Right ventricle myocardium superior (tissue), 1 donor: ENCODE measurements around the gene F13A1. TPM values are rescaled to one million over a fixed set of nuclear protein-coding genes. Genes with fewer than 3 reads are reported as not detected.

Experiments
- ATAC-seq: fragments of 200-7000 bp; cut with Tn5 transposase; one replicate; pipeline ENCODE4 v1.9.1; 2020; ENCODE audit warnings: mild to moderate bottlenecking; ENCODE audit not compliant: poor library complexity
- DNase-seq: peaks from one replicate; pipeline ENCODE4 v3.0.0-alpha.2; 2020
- intact Hi-C: fragments of 100-400 bp; cut with DNase I; formaldehyde crosslinking; loops from one replicate; pipeline ENCODE4 v1.11.2; 2022
- total RNA-seq: library from RNA; stranded (reverse); fragmentation: NEBNext Ultra II Directional; extraction: Animal tissue kit (Norgen Biotek cat#: 25700); gene quantifications from one replicate; pipeline ENCODE4 v1.2.1, GENCODE V29; 2021
- donor health status: DM: no; HTN: yes; CAD: no; lungs with severe emphysema.

Gene F13A1
- total RNA-seq, 1 donor from 2014 or later = 136 TPM

DNA sequence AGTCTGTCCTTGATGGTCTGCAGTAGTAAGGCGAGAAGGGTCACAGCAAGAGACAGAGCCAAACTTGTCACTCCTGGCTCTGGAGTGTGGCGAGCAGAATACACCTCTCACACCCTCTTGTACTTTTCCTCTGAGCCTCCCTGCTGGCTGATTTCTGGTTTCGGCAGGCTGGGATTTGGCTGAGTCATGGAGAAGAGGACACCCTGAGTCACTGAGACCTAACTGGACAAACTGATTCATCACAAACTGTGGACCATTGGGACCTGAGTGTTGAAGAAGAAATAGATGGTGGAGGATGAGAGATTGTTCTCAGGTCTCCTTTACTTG is 101.7 kb downstream of the F13A1 start:
- ATAC-seq (no peak), DNase-seq (no peak)
- intact Hi-C loops = no loop called here

DNA sequence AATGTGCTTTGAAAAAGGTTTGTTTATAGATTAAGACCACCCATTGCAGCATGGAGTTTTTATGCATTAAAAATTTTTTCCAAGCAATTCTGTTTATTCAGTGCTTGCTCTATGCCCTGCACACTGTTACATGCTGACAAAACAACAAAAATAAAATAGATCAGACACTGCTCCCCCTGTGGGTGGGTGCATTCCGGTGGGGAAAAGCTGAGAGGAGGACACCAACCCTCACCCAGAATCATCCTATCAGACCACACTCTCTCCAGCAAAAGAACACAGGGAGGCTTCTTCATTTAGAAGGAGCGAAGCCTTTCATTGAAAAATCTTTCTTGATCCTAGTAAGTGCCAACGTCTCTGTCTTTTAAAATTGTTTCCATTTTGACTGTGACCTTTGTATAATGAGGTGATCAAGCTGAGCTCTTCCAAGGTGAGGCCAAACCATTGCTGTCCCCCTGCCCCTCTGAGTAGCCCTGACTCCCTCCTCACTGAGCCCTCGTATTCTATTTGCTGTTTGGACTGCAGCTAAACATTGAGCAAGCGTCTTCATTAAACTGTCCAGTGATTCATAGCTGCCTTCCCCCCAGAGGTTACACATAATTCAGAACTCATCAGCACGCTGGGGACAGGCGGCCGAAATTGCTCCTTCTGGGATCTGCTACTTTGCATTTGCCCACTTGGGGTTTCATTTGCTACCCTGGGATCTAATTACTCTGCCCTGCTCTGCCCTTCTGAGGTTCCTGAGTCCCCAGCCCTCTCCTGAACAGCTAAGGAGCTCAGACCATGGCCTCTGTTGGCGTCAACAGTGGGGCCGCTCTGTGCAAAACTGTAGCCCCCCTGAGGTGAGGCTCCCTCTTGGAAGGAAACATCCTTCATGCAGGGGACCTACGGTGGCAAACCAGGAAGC is 102.4 kb downstream of the F13A1 start:
- intact Hi-C loops = no loop called here
- no peak for DNase-seq
- ATAC-seq = no peak

- intact Hi-C loops = no loop called here
- ATAC-seq = no peak
- no peak for DNase-seq
These were observed 109.5 kb downstream of the F13A1 start for GRCh38 chr6:6210994-6211393.

GRCh38 chr6:6202886-6203285 is 117.6 kb downstream of the F13A1 start:
- ATAC-seq (no peak), DNase-seq (no peak)
- intact Hi-C loops = no loop called here

- ATAC-seq = no peak
- no peak for DNase-seq
- intact Hi-C loops = no loop called here
These were observed 119.3 kb downstream of the F13A1 start for GRCh38 chr6:6201200-6201599.

DNA sequence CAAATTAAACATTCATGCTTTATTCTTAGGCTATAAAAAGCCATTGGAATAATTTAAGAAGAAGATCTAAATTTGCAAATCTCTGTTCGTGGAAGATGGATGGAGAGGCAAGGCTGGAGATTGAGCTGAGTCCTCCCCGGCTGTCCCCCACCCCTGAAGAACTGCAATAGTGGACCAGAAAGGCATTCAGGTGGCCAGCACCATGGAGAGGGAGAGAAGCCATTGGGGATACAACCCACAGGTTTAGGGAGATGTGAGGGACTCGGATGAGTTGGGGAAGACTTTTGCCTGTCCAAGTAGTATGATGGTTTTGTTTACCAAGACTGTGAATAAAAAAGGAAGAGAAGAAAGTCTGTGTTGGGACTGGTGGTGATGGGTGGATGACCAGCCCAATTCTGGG is 120.8 kb downstream of the F13A1 start:
- ATAC-seq = no peak
- intact Hi-C loops = no loop called here

GRCh38 chr6:6196762-6197161 is 123.7 kb downstream of the F13A1 start:
- DNase-seq (no peak), ATAC-seq (no peak)
- intact Hi-C loops = no loop called here

More for the DNA sequence above, 120.8 kb downstream of the F13A1 start:
- DNase-seq = no peak

GRCh38 chr6:6195080-6195479 is 125.4 kb downstream of the F13A1 start:
- ATAC-seq (no peak), DNase-seq (no peak)
- intact Hi-C loops = no loop called here

DNA sequence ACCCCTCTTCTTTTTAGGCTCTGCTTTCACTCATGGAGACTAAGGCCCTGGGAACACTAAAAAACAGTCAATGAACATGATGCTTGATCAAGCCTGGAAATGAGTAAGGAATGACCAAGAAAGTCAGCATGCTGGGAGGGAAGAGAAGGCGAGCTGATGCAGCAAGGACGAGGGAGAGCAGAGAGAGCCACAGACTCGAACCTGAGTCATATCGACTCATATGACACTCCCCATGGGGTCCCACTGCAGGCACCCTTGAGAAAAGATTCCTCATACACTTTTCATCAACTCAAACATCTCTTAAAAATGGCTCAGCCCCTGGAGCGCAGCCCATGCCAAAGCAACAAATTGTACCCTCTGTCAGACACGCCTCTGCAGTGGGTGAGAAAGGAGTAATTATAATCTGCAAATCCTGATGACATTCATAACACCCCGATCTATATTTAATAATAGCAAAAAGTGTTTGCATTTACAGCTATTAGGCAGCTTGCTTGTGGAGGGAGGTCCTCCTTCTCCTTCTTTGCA is 127.2 kb downstream of the F13A1 start:
- DNase-seq (no peak), ATAC-seq (no peak)
- intact Hi-C loops = no loop called here

DNA sequence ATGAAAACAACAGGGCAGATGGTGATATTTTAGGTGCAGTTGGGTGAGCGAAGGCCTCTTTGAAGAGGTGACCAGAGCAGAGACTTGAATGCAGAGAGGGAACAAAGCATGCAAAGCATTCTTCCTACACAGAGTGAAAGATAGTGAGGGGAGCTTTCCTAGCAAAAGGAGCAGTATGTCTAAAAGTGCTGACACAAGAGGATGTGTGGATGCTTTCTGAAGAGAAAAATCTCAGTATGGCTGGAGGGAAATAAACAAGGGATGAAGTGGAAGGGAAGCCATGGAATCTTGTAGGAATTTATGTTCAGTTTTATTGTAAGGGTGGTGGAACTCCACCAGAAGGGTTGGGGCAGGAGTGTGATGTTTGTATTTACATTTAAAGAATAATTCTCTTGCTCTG is 128.6 kb downstream of the F13A1 start:
- DNase-seq (no peak), ATAC-seq (no peak)
- intact Hi-C loops = no loop called here

DNA sequence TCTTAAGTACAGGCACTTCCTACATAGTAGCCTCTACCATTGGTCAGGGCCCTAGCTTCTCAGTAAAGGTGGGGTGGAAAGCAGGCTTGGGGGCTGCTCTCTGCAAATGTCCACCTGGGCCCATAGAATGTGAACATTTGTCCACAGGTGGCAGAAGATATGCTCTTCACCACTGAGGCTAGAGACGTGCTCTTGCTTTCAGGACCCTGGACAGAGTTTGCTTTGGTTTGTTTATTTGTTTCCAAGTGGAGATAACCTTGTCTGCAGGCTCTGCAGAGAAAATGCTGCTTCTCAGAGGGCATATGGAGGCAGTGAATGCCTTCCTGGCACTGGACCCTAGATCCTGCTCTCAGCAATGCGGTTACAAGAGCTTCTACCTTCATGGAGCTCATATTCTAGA is 129.0 kb downstream of the F13A1 start:
- intact Hi-C loops = no loop called here
- no peak for ATAC-seq
- DNase-seq = no peak

DNA sequence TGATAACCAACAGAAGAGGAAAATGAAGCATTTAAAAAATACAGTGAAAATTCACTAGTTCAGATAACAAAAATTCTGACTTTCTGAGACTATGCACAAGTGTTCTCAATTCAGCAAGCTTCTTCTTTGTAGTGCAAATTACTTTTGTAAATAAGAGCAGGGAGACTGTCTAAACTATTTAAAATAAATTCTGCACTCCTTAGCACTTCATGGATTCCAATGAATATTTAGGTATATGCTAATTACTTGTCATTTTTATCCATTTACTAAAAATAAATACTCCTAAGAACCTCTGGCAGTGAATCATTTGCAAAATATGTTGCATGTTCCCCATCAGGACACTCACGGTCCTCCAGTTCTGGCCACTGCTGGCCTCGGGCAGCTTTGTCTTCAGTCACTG is 139.8 kb downstream of the F13A1 start:
- intact Hi-C loops = no loop called here

DNA sequence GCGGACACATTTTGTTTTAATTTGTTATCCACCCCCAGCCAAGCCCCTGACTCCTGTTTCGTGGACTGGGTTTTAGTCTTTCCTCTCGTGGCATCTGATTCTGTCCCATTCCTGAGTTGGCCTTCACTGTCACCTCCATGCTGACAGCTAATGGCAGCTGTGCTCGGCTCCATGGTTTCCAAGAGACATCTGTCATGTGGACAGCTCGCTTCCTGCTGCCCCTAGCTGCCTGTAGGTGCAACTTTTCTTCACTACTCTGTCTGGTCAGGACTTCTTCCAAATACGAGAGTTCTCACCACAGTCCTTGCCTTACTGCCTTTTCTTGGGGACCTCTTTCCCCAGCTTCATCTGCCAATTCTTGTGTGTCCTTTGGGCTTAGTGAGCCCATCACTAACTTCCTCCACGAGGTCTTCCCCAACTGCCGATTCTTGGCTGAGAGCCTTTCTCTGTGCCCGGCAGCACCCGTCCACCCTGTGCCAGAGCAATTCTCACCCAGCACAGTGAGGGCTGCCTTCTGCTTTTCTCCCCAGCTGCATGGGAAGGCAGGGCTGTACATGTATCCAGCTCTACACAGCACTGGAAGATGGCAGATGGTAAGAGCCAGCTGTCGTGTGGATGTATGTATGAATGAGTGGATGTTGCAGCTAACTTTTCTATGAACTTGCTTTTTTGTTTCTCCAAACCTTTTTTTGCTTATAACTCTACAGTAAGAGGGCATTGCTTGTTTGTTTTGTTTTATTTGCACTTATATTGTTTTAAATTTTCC is 140.4 kb downstream of the F13A1 start:
- no peak for ATAC-seq
- intact Hi-C loops = no loop called here
- DNase-seq = no peak

More for the DNA sequence above, 139.8 kb downstream of the F13A1 start:
- DNase-seq (no peak), ATAC-seq (no peak)

- ATAC-seq = no peak
- no peak for DNase-seq
- intact Hi-C loops = no loop called here
These were observed 141.7 kb downstream of the F13A1 start for GRCh38 chr6:6178795-6179194.

DNA sequence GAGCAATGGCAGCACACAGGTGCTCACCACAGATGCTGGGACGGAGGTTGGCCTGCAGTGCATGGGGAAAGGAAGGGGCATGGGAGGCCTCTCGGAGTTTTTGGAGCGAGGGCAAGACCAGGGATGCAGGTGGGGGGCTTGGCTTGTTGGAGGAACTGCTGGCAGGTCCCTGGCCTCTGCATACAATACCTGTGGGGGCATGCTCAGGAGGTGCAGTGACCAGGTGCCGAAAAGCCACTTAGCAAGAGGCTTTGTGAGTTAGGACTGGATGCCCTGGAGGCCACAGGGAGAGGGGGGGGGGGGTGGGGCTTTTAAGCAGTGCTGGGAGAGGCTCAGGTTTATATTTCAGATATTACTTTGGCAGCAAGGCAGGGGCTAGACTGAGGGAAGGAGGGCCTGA is 142.7 kb downstream of the F13A1 start:
- intact Hi-C loops = no loop called here
- no peak for DNase-seq

GRCh38 chr6:6176586-6177228 is 143.8 kb downstream of the F13A1 start:
- ATAC-seq (no peak), DNase-seq (no peak)
- intact Hi-C loops = no loop called here

More for the DNA sequence above, 142.7 kb downstream of the F13A1 start:
- no peak for ATAC-seq

DNA sequence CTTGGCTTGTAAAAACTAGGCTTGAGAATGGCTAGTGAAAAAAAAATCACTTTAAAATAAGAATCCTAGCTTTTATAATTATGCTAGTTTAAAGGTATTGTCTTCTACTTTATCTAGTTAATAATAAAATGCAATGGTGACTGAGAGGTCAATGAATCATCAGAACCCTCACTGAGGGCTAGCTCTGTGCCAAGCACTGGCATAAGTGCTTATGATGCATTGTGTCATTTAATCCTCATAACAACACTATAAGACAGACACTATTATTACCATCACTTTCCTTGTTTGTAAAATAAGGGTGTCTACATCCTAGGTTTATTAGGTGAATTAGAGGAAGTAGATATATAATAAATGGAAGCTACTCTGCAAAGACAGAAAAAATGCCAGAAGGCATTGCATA is 144.3 kb downstream of the F13A1 start:
- intact Hi-C loops = no loop called here
- DNase-seq (no peak), ATAC-seq (no peak)

GRCh38 chr6:6169141-6169540 is 151.3 kb downstream of the F13A1 start:
- DNase-seq = no peak
- intact Hi-C loops = no loop called here

GRCh38 chr6:6166064-6166463 is 154.4 kb downstream of the F13A1 start:
- no peak for DNase-seq
- intact Hi-C loops = no loop called here

More at GRCh38 chr6:6169141-6169540, 151.3 kb downstream of the F13A1 start:
- no peak for ATAC-seq

More at GRCh38 chr6:6166064-6166463, 154.4 kb downstream of the F13A1 start:
- ATAC-seq = no peak
